ENCODE results near the gene KDM5B.

- TF ChIP-seq CTCF (IDR thresholded peaks at IDR 0.05) (no peak), ZFX (IDR thresholded peaks at IDR 0.05; ENCODE audit: borderline replicate concordance) (no peak)
Measured at GRCh38 chr1:202708456-202709275, 99.6 kb downstream of the KDM5B start.
